NOMO-1 (cell line): ENCODE data around the gene HIPK2.
A peak's percentile ranks its signal among the peaks of the same experiment; 100 is the strongest.

ENCODE experiments used
- DNase-seq, 2 experiments: peaks; one replicate each; lab custom pipeline; 2025; ENCODE audit not compliant: unreplicated experiment in 2 of 2; lab: John Stamatoyannopoulos, UW

HIPK2 gene

GRCh38 chr7:139658296-139658695, 119.5 kb downstream of the HIPK2 start:
- no peak for DNase-seq

- no peak for DNase-seq
Measured at GRCh38 chr7:139657725-139658124, 120.1 kb downstream of the HIPK2 start.

- DNase-seq, result no peak
Measured at GRCh38 chr7:139656387-139656786, 121.4 kb downstream of the HIPK2 start.

- DNase-seq, result no peak
Measured at GRCh38 chr7:139655305-139655704, 122.5 kb downstream of the HIPK2 start.

GRCh38 chr7:139654276-139655181, 123.3 kb downstream of the HIPK2 start:
- no peak for DNase-seq

- DNase-seq, result no peak
Measured at GRCh38 chr7:139651914-139652313, 125.9 kb downstream of the HIPK2 start.

- no peak for DNase-seq
Measured at GRCh38 chr7:139651308-139651707, 126.5 kb downstream of the HIPK2 start.

GRCh38 chr7:139650429-139651100, 127.2 kb downstream of the HIPK2 start:
- no peak for DNase-seq

- peak; percentile 20 to 57 for DNase-seq
Measured at GRCh38 chr7:139648941-139649425, 128.8 kb downstream of the HIPK2 start.

- DNase-seq, result no peak
Measured at GRCh38 chr7:139648391-139648861, 129.4 kb downstream of the HIPK2 start.

- no peak for DNase-seq
Measured at GRCh38 chr7:139647814-139648390, 129.9 kb downstream of the HIPK2 start.

GRCh38 chr7:139647085-139647484, 130.7 kb downstream of the HIPK2 start:
- DNase-seq, result no peak

GRCh38 chr7:139646566-139646965, 131.2 kb downstream of the HIPK2 start:
- no peak for DNase-seq

GRCh38 chr7:139645572-139646523, 131.9 kb downstream of the HIPK2 start:
- peak; percentile 6 to 36 for DNase-seq

- no peak for DNase-seq
Measured at GRCh38 chr7:139643951-139644585, 133.7 kb downstream of the HIPK2 start.

GRCh38 chr7:139642283-139642682, 135.5 kb downstream of the HIPK2 start:
- DNase-seq, result no peak

GRCh38 chr7:139641337-139641992, 136.3 kb downstream of the HIPK2 start:
- DNase-seq, result no peak

GRCh38 chr7:139640681-139641080, 137.1 kb downstream of the HIPK2 start:
- DNase-seq, result no peak

- DNase-seq, result no peak
Measured at GRCh38 chr7:139639563-139639962, 138.2 kb downstream of the HIPK2 start.
